ENCODE data around the gene USP5. TPM values are rescaled to one million over a fixed set of nuclear protein-coding genes. Genes with fewer than 3 reads are reported as not detected.

USP5 gene
- total RNA-seq (10 to 100 TPM; 42.0 to 96.8 (median 61.6) TPM), polyA plus RNA-seq (10 to 100 TPM; 23.4 to 52.8 TPM)
- long read RNA-seq, donor 1, transcript USP5-202 (20 exons, 3,083 nt), result minor isoform, 11 of 122 reads
- long read RNA-seq, donor 1, transcript USP5-201 (20 exons, 3,181 nt), result major isoform, 80 of 122 reads
- long read RNA-seq, donor 1, partial matches to known transcripts, result 19 of 122 reads
- long read RNA-seq, donor 1, other reads (novel, unspliced or antisense), result 12 of 122 reads
- long read RNA-seq, donor 2, transcript USP5-202 (20 exons, 3,083 nt), result minor isoform, 48 of 334 reads
- long read RNA-seq, donor 2, transcript USP5-201 (20 exons, 3,181 nt), result major isoform, 212 of 334 reads
- long read RNA-seq, donor 2, partial matches to known transcripts, result 55 of 334 reads
- long read RNA-seq, donor 2, other reads (novel, unspliced or antisense), result 19 of 334 reads
- long read RNA-seq, donor 3, transcript USP5-201 (20 exons, 3,181 nt), result major isoform, 106 of 173 reads
- long read RNA-seq, donor 3, transcript USP5-202 (20 exons, 3,083 nt), result minor isoform, 23 of 173 reads
- long read RNA-seq, donor 3, partial matches to known transcripts, result 28 of 173 reads
- long read RNA-seq, donor 3, other reads (novel, unspliced or antisense), result 15 of 173 reads

- peaks cover 0 to 47% (median 36%) of the 10 kb centered on the region in 9 donors for H3K36me3 ChIP-seq
- H3K9me3 ChIP-seq, result no peaks in the 10 kb centered on the region
- ATAC-seq, result peak; percentile 90 to 94 (median 92)
- H3K27me3 ChIP-seq, result no peaks in the 10 kb centered on the region
- peak within 1 kb of the TSS; percentile 50 to 83 (median 72) for H3K4me3 ChIP-seq
- intact Hi-C loops (cut with DNase I), result loop anchor here in 1 of 10 donors (1.0 kb wide), 1 partner anchor 14 kb away; no protein-coding TSS in a partner anchor
- H3K4me1 ChIP-seq, result peaks cover 0 to 22% (median 14%) of the 10 kb centered on the region in 12 donors
- WGBS, 4 donors, result 0 to 1% (median 0%) methylated on average over 30 to 65 of the region's 65 CpGs
- TF ChIP-seq POLR2A (IDR thresholded peaks at IDR 0.05) (peak in 1 of 2 donors; percentile 45), CTCF (IDR thresholded peaks at IDR 0.05) (peak in 3 of 12 donors; percentile 10 to 32 (median 27))
- H3K27ac ChIP-seq, result peak within 1 kb of the TSS; percentile 64 to 99 (median 94)
- DNase-seq, result peak; percentile 99 to 100 (median 100)
These were observed at the start of gene USP5 for GRCh38 chr12:6851921-6852650. Gene USP5 (plus strand): TSS chr12:6852150. CDS start chr12:6852180, 30 bp downstream.

DNA sequence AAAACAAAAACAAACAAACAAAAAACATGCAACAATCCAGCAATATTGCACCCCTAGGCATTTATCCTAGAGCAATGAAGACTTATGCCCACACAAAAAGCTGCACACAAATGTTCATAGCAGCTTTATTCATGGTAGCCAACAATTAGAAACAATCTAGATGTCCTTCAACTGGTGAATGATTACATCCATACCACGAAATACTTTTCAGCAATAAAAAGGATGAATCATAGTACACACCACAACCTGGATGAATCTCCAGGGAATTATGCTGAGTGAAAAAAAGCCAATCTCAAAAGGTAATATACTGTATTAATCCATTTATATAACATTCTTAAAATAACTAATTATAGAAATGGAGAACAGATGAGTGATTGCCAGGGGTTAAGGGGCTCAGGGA, 44.8 kb upstream of the USP5 start:
- no peaks in the 10 kb centered on the region for H3K9me3 ChIP-seq
- no peak overlapping the region for H3K4me3 ChIP-seq
- intact Hi-C loops (cut with DNase I), result no loop called here
- ATAC-seq (no peak), DNase-seq (no peak)
- TF ChIP-seq POLR2A (IDR thresholded peaks at IDR 0.05), result no peak
- no peak for TF ChIP-seq CTCF (IDR thresholded peaks at IDR 0.05)
- H3K4me1 ChIP-seq, result peaks cover 0 to 5% (median 0%) of the 10 kb centered on the region in 12 donors
- peaks cover 0 to 21% (median 0%) of the 10 kb centered on the region in 9 donors for H3K36me3 ChIP-seq
- no peak overlapping the region for H3K27ac ChIP-seq
- no peaks in the 10 kb centered on the region for H3K27me3 ChIP-seq
- 71 to 88% (median 85%) methylated on average over 1 of the region's 1 CpG for WGBS, 4 donors

DNA sequence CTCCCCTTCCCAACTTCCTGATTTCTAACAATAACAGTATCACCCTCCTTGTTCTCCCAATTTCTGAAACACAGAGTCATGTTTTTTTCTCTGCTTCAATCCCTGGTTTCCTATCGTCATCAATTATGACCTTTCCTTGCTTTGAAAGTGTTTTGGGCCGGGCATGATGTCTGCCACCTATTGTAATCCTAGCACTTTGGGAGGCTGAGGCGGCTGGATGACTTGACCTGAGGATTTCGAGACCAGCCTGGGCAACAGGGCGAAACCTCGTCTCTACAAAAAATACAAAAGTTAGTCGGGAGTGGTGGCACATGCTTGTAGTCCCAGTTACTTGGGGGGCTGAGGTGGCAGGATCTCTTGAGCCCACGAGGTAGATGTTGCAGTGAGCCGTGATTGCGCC, 42.9 kb upstream of the USP5 start:
- TF ChIP-seq CTCF (IDR thresholded peaks at IDR 0.05), result no peak
- TF ChIP-seq POLR2A (IDR thresholded peaks at IDR 0.05), result no peak
- H3K4me1 ChIP-seq, result peaks cover 0 to 13% (median 0%) of the 10 kb centered on the region in 12 donors
- no peaks in the 10 kb centered on the region for H3K27me3 ChIP-seq
- no peak for ATAC-seq
- no peak overlapping the region for H3K4me3 ChIP-seq
- 77 to 81% (median 79%) methylated on average over 10 of the region's 10 CpGs for WGBS, 4 donors
- no peak overlapping the region for H3K27ac ChIP-seq
- DNase-seq, result peak in 1 of 5 donors; percentile 12
- H3K9me3 ChIP-seq, result no peaks in the 10 kb centered on the region
- intact Hi-C loops (cut with DNase I), result no loop called here
- peaks cover 0 to 11% (median 0%) of the 10 kb centered on the region in 9 donors for H3K36me3 ChIP-seq

All from heart left ventricle (tissue), 16 donors.